ENCODE data around the gene SEC11A. TPM values are rescaled to one million over a fixed set of nuclear protein-coding genes. Genes with fewer than 3 reads are reported as not detected.

SEC11A gene
- total RNA-seq, 1 donor from 2014 or later: 205 TPM

- Histone ChIP-seq H3K9me3 (no peaks in the 10 kb centered on the region), H3K4me1 (peaks cover 21% of the 10 kb centered on the region), H3K27ac (peak overlapping the region; percentile 75), H3K36me3 (no peaks in the 10 kb centered on the region), H3K27me3 (ENCODE audit: low read depth) (no peaks in the 10 kb centered on the region), H3K4me3 (peak overlapping the region; percentile 33)
- intact Hi-C loops (cut with DNase I): no loop called here
- DNase-seq (peak; percentile 80), ATAC-seq (peak; percentile 94 to 96)
- no peak for TF ChIP-seq CTCF (IDR thresholded peaks at IDR 0.05)
Measured at GRCh38 chr15:84734794-84735479, 19.0 kb upstream of the SEC11A start.

GRCh38 chr15:84731774-84732173 lies 15.8 kb upstream of the SEC11A start:
- no peak for TF ChIP-seq CTCF (IDR thresholded peaks at IDR 0.05)
- Histone ChIP-seq H3K27ac (no peak overlapping the region), H3K4me3 (no peak overlapping the region), H3K4me1 (peaks cover 21% of the 10 kb centered on the region), H3K27me3 (ENCODE audit: low read depth) (no peaks in the 10 kb centered on the region), H3K36me3 (no peaks in the 10 kb centered on the region), H3K9me3 (no peaks in the 10 kb centered on the region)
- intact Hi-C loops (cut with DNase I): no loop called here
- ATAC-seq (no peak), DNase-seq (no peak)

- no peaks in the 10 kb centered on the region for H3K9me3 ChIP-seq
- H3K27ac ChIP-seq: no peak overlapping the region
- DNase-seq (no peak), ATAC-seq (no peak)
- no peak for TF ChIP-seq CTCF (IDR thresholded peaks at IDR 0.05)
- peaks cover 19% of the 10 kb centered on the region for H3K4me1 ChIP-seq
- no peak overlapping the region for H3K4me3 ChIP-seq
- no peaks in the 10 kb centered on the region for H3K27me3 ChIP-seq (ENCODE audit: low read depth)
- intact Hi-C loops (cut with DNase I): no loop called here
- no peaks in the 10 kb centered on the region for H3K36me3 ChIP-seq
Measured at GRCh38 chr15:84727429-84727828, 11.5 kb upstream of the SEC11A start.

GRCh38 chr15:84725001-84725491 lies 9.1 kb upstream of the SEC11A start:
- Histone ChIP-seq H3K4me1 (peaks cover 25% of the 10 kb centered on the region), H3K36me3 (no peaks in the 10 kb centered on the region), H3K27ac (peak overlapping the region; percentile 75), H3K27me3 (ENCODE audit: low read depth) (no peaks in the 10 kb centered on the region), H3K4me3 (no peak overlapping the region), H3K9me3 (no peaks in the 10 kb centered on the region)
- intact Hi-C loops (cut with DNase I): no loop called here
- DNase-seq (peak; percentile 56), ATAC-seq (peak; percentile 82 to 90)
- no peak for TF ChIP-seq CTCF (IDR thresholded peaks at IDR 0.05)

GRCh38 chr15:84722628-84723027 lies 6.7 kb upstream of the SEC11A start:
- Histone ChIP-seq H3K27ac (no peak overlapping the region), H3K9me3 (no peaks in the 10 kb centered on the region), H3K4me1 (peaks cover 25% of the 10 kb centered on the region), H3K4me3 (no peak overlapping the region), H3K27me3 (ENCODE audit: low read depth) (no peaks in the 10 kb centered on the region), H3K36me3 (no peaks in the 10 kb centered on the region)
- ATAC-seq (no peak), DNase-seq (no peak)
- intact Hi-C loops (cut with DNase I): no loop called here
- TF ChIP-seq CTCF (IDR thresholded peaks at IDR 0.05): no peak
